ENCODE measurements around the gene NEU1. TPM values are rescaled to one million over a fixed set of nuclear protein-coding genes. Genes with fewer than 3 reads are reported as not detected.

NEU1 gene
- polyA plus RNA-seq, 1 donor from 2014 or later: 40.9 TPM

GRCh38 chr6:31886541-31886991 is 23.9 kb upstream of the NEU1 start:
- Histone ChIP-seq H3K27ac (ENCODE audit: low read length) (no peak overlapping the region), H3K9ac (ENCODE audit: low read length) (no peak overlapping the region), H3K4me3 (ENCODE audit: low read length) (no peak overlapping the region), H3K27me3 (ENCODE audit: insufficient read depth, low read depth, low read length) (no peaks in the 10 kb centered on the region), H2AFZ (ENCODE audit: low read depth, low read length) (no peak overlapping the region), H3K9me3 (ENCODE audit: low read length) (no peaks in the 10 kb centered on the region), H3K36me3 (ENCODE audit: insufficient read depth, low read length) (no peaks in the 10 kb centered on the region), H3K79me2 (replicated peaks; ENCODE audit: insufficient read depth, low read length) (no peaks in the 10 kb centered on the region), H3K9me2 (ENCODE audit: insufficient read depth, low read length) (no peaks in the 10 kb centered on the region), H3F3A (ENCODE audit: insufficient read depth, low read length, poor library complexity, severe bottlenecking) (no peaks in the 10 kb centered on the region), H3K4me2 (ENCODE audit: low read length) (no peak overlapping the region), H4K20me1 (ENCODE audit: insufficient read depth) (no peaks in the 10 kb centered on the region)
- TF ChIP-seq SMC3 (conservative IDR thresholded peaks at IDR 0.05; ENCODE audit: poor library complexity) (no peak), EZH2 (IDR thresholded peaks at IDR 0.05; ENCODE audit: borderline replicate concordance, insufficient read depth, low read length, poor library complexity, severe bottlenecking) (no peak), EP300 (conservative IDR thresholded peaks at IDR 0.05; ENCODE audit: poor library complexity, severe bottlenecking) (no peak), CTCF (IDR thresholded peaks at IDR 0.05; ENCODE audit: poor library complexity, severe bottlenecking) (no peak), MXI1 (conservative IDR thresholded peaks at IDR 0.05; ENCODE audit: poor library complexity, severe bottlenecking) (no peak), TAF1 (IDR thresholded peaks at IDR 0.05; ENCODE audit: low read depth) (no peak), POLR2AphosphoS5 (IDR thresholded peaks at IDR 0.05) (no peak), REST (IDR thresholded peaks at IDR 0.05; ENCODE audit: borderline replicate concordance) (no peak), RAD21 (conservative IDR thresholded peaks at IDR 0.05) (no peak)

GRCh38 chr6:31884528-31885035 is 22.0 kb upstream of the NEU1 start:
- no peak for TF ChIP-seq MXI1 (conservative IDR thresholded peaks at IDR 0.05; ENCODE audit: poor library complexity, severe bottlenecking)
- TF ChIP-seq SMC3 (conservative IDR thresholded peaks at IDR 0.05; ENCODE audit: poor library complexity): no peak
- no peak for TF ChIP-seq REST (IDR thresholded peaks at IDR 0.05; ENCODE audit: borderline replicate concordance)
- H3K4me2 ChIP-seq (ENCODE audit: low read length): no peak overlapping the region
- no peak overlapping the region for H3K27ac ChIP-seq (ENCODE audit: low read length)
- H3F3A ChIP-seq (ENCODE audit: insufficient read depth, low read length, poor library complexity, severe bottlenecking): no peaks in the 10 kb centered on the region
- H3K9me2 ChIP-seq (ENCODE audit: insufficient read depth, low read length): no peaks in the 10 kb centered on the region
- no peaks in the 10 kb centered on the region for H3K79me2 ChIP-seq (replicated peaks; ENCODE audit: insufficient read depth, low read length)
- no peak overlapping the region for H2AFZ ChIP-seq (ENCODE audit: low read depth, low read length)
- no peaks in the 10 kb centered on the region for H4K20me1 ChIP-seq (ENCODE audit: insufficient read depth)
- H3K4me3 ChIP-seq (ENCODE audit: low read length): no peak overlapping the region
- H3K36me3 ChIP-seq (ENCODE audit: insufficient read depth, low read length): no peaks in the 10 kb centered on the region
- H3K9ac ChIP-seq (ENCODE audit: low read length): no peak overlapping the region
- no peaks in the 10 kb centered on the region for H3K9me3 ChIP-seq (ENCODE audit: low read length)
- no peaks in the 10 kb centered on the region for H3K27me3 ChIP-seq (ENCODE audit: insufficient read depth, low read depth, low read length)

Measured in neural cell (in vitro differentiated cells).